H9 (cell line): ENCODE measurements around the gene VWF. TPM values are rescaled to one million over a fixed set of nuclear protein-coding genes. Genes with fewer than 3 reads are reported as not detected.

Source experiments
- DNase-seq: peaks from one replicate; pipeline ENCODE4 v3.0.0-alpha.2; 2017
- H2AFZ ChIP-seq: one replicate; pipeline ENCODE4 v1.6.1; 2013; ENCODE audit warnings: mild to moderate bottlenecking, low read length, control low read depth, moderate library complexity
- H2AK5ac ChIP-seq: 2 replicates; pipeline ENCODE4 v1.6.1; 2013; ENCODE audit warnings: low read length, control low read depth, mixed read lengths; ENCODE audit not compliant: insufficient read length
- H2BK120ac ChIP-seq: one replicate; pipeline ENCODE4 v1.6.1; 2013; ENCODE audit warnings: low read depth, mild to moderate bottlenecking, low read length, control low read depth, inconsistent platforms; ENCODE audit not compliant: poor library complexity, severe bottlenecking
- H2BK12ac ChIP-seq: 2 replicates; pipeline ENCODE4 v1.6.1; 2013; ENCODE audit warnings: low read length, control low read depth, mixed read lengths, low read depth; ENCODE audit not compliant: insufficient read length
- H2BK15ac ChIP-seq: 2 replicates; pipeline ENCODE4 v1.6.1; 2013; ENCODE audit warnings: low read depth, low read length, control low read depth
- H2BK20ac ChIP-seq: one replicate; pipeline ENCODE4 v1.6.1; 2013; ENCODE audit warnings: low read depth, mild to moderate bottlenecking, low read length, control low read depth, inconsistent platforms; ENCODE audit not compliant: poor library complexity, severe bottlenecking
- H2BK5ac ChIP-seq: 2 replicates; pipeline ENCODE4 v1.6.1; 2013; ENCODE audit warnings: low read length, control low read depth, mixed read lengths; ENCODE audit not compliant: insufficient read length
- H3K14ac ChIP-seq: 2 replicates; pipeline ENCODE4 v1.6.1; 2013; ENCODE audit warnings: low read length, control low read depth; ENCODE audit not compliant: insufficient read depth
- H3K18ac ChIP-seq: 2 replicates; pipeline ENCODE4 v1.6.1; 2013; ENCODE audit warnings: low read depth, mild to moderate bottlenecking, mixed read lengths, low read length, control low read depth; ENCODE audit not compliant: insufficient read length
- H3K23ac ChIP-seq: 2 replicates; pipeline ENCODE4 v1.6.1; 2013; ENCODE audit warnings: low read length, control low read depth, mixed read lengths, low read depth; ENCODE audit not compliant: insufficient read length
- H3K23me2 ChIP-seq: 2 replicates; pipeline ENCODE4 v1.6.1; 2013; ENCODE audit warnings: low read depth, mild to moderate bottlenecking, mixed read lengths, low read length, control low read depth; ENCODE audit not compliant: insufficient read length, poor library complexity, severe bottlenecking
- H3K27ac ChIP-seq: 2 replicates; pipeline ENCODE4 v1.5.1; 2013; ENCODE audit warnings: low read length, control low read depth, mixed read lengths, low read depth; ENCODE audit not compliant: insufficient read length
- H3K27me3 ChIP-seq: 2 replicates; pipeline ENCODE4 v1.6.1; 2013; ENCODE audit warnings: low read length, control low read depth, inconsistent platforms; ENCODE audit not compliant: insufficient read depth
- H3K4ac ChIP-seq: 2 replicates; pipeline ENCODE4 v1.6.1; 2013; ENCODE audit warnings: low read depth, mild to moderate bottlenecking, control low read depth, inconsistent platforms, low read length, moderate library complexity
- H3K4me1 ChIP-seq: 2 replicates; pipeline ENCODE4 v1.6.1; 2013; ENCODE audit warnings: low read length, control low read depth, inconsistent platforms; ENCODE audit not compliant: insufficient read depth
- H3K4me2 ChIP-seq: 2 replicates; pipeline ENCODE4 v1.6.1; 2013; ENCODE audit warnings: low read length, control low read depth, mixed read lengths; ENCODE audit not compliant: insufficient read length, insufficient read depth
- H3K56ac ChIP-seq: 2 replicates; pipeline ENCODE4 v1.6.1; 2013; ENCODE audit warnings: low read depth, mild to moderate bottlenecking, mixed read lengths, low read length, control low read depth; ENCODE audit not compliant: insufficient read length
- H3K79me1 ChIP-seq: 2 replicates; pipeline ENCODE4 v1.6.1; 2013; ENCODE audit warnings: low read depth, mild to moderate bottlenecking, moderate library complexity, low read length, control low read depth, inconsistent platforms; ENCODE audit not compliant: insufficient read depth, poor library complexity, severe bottlenecking
- H3K79me2 ChIP-seq: 2 replicates; pipeline ENCODE4 v1.6.1; 2013; ENCODE audit warnings: low read length, control low read depth, inconsistent platforms; ENCODE audit not compliant: insufficient read depth
- H3K9ac ChIP-seq: 2 replicates; pipeline ENCODE4 v1.6.1; 2013; ENCODE audit warnings: low read length, control low read depth, mixed read lengths; ENCODE audit not compliant: insufficient read length; ENCODE audit errors: extremely low read depth
- H3K9me3 ChIP-seq: one replicate; pipeline ENCODE4 v1.6.1; 2013; ENCODE audit warnings: low read depth, low read length, inconsistent platforms; ENCODE audit not compliant: control insufficient read depth
- H3T11ph ChIP-seq: one replicate; pipeline ENCODE4 v1.6.1; 2013; ENCODE audit warnings: mild to moderate bottlenecking, low read length, control low read depth, inconsistent platforms
- H4K20me1 ChIP-seq: one replicate; pipeline ENCODE4 v1.6.1; 2013; ENCODE audit not compliant: control insufficient read depth, insufficient read length, insufficient read depth
- H4K5ac ChIP-seq: 2 replicates; pipeline ENCODE4 v1.6.1; 2013; ENCODE audit warnings: low read depth, mild to moderate bottlenecking, mixed read lengths, low read length, control low read depth; ENCODE audit not compliant: insufficient read length
- H4K8ac ChIP-seq: replicated peaks from 2 replicates; pipeline ENCODE4 v1.6.1; 2013; ENCODE audit warnings: low read length, control low read depth, mixed read lengths, low read depth; ENCODE audit not compliant: insufficient read length
- H4K91ac ChIP-seq: 2 replicates; pipeline ENCODE4 v1.6.1; 2013; ENCODE audit warnings: low read depth, mild to moderate bottlenecking, moderate library complexity, mixed read lengths, low read length, control low read depth; ENCODE audit not compliant: insufficient read length
- H3K27ac Mint-ChIP-seq, 3 experiments: 2 replicates in 2 of 3; 3 replicates in 1 of 3; pipeline ENCODE4 v1.8.0; 2020 to 2021; ENCODE audit warnings: mixed read lengths in 3 of 3, mild to moderate bottlenecking in 1 of 3, moderate library complexity in 1 of 3
- H3K27me3 Mint-ChIP-seq: 2 replicates; pipeline ENCODE4 v1.8.0; 2021; ENCODE audit warnings: low read depth, mild to moderate bottlenecking, moderate library complexity, mixed read lengths
- H3K36me3 Mint-ChIP-seq, 3 experiments: 2 replicates in 2 of 3; 3 replicates in 1 of 3; pipeline ENCODE4 v1.8.0; 2020 to 2021; ENCODE audit warnings: low read depth in 3 of 3, mixed read lengths in 3 of 3; ENCODE audit not compliant: insufficient read depth in 1 of 3
- H3K4me1 Mint-ChIP-seq, 2 experiments: 2 replicates each; pipeline ENCODE4 v1.8.0; 2020; ENCODE audit warnings: mixed read lengths in 2 of 2
- H3K4me3 Mint-ChIP-seq, 2 experiments: 2 replicates in 1 of 2; 3 replicates in 1 of 2; pipeline ENCODE4 v1.8.0; 2020 to 2021; ENCODE audit warnings: mild to moderate bottlenecking in 2 of 2, mixed read lengths in 2 of 2, moderate library complexity in 1 of 2
- H3K9me3 Mint-ChIP-seq, 2 experiments: 2 replicates in 1 of 2; 3 replicates in 1 of 2; pipeline ENCODE4 v1.8.0; 2020; ENCODE audit warnings: mild to moderate bottlenecking in 2 of 2, mixed read lengths in 2 of 2, moderate library complexity in 1 of 2
- CTCF ChIP-seq: fragments of 200-600 bp; sonication (generic); conservative IDR thresholded peaks from 3 replicates; pipeline ENCODE4 v1.8.0; 2021; ENCODE audit warnings: antibody characterized with exemption, mild to moderate bottlenecking
- WGBS: extraction: QIAGEN DNeasy Blood & Tissue Kit; methylation state at CpG from one replicate; pipeline ENCODE4 v1.1.7; 2013; ENCODE audit warnings: missing lambda C conversion rate, low lambda C conversion rate, mixed read lengths; ENCODE audit not compliant: insufficient read length; ENCODE audit errors: extremely low coverage; 5-methylcytosine and 5-hydroxymethylcytosine counted together
- total RNA-seq: library from RNA; stranded (reverse); gene quantifications from 2 replicates; pipeline ENCODE4 v1.2.1, GENCODE V29; 2021

Gene VWF
- total RNA-seq, 1 experiment from 2014 or later = 0.17 TPM

GRCh38 chr12:5900076-5900475, 224.4 kb downstream of the VWF start:
- Histone ChIP-seq H2BK15ac (no peak overlapping the region), H2BK12ac (no peak overlapping the region), H3K14ac (no peak overlapping the region), H3K23me2 (no peaks in the 10 kb centered on the region), H4K5ac (no peak overlapping the region), H3K18ac (no peak overlapping the region), H2AK5ac (no peak overlapping the region), H2BK120ac (no peak overlapping the region), H3K4ac (no peak overlapping the region), H3K4me1 (no peaks in the 10 kb centered on the region; the same call in 1 of the 2 replicates), H3K27me3 (no peaks in the 10 kb centered on the region), H3K23ac (no peak overlapping the region), H4K91ac (no peak overlapping the region), H4K20me1 (no peaks in the 10 kb centered on the region), H3K9ac (no peak overlapping the region), H2BK5ac (no peak overlapping the region), H3K56ac (no peak overlapping the region), H2BK20ac (no peak overlapping the region), H3K27ac (no peak overlapping the region), H2AFZ (no peak overlapping the region), H3K9me3 (no peaks in the 10 kb centered on the region), H3T11ph (no peak overlapping the region), H4K8ac (no peak overlapping the region), H3K79me1 (no peaks in the 10 kb centered on the region), H3K79me2 (no peaks in the 10 kb centered on the region), H3K4me2 (no peak overlapping the region)
- no CpG with 5 or more reads among the region's 4 CpGs for WGBS
- H3K9me3 Mint-ChIP-seq = no peaks in the 10 kb centered on the region; a peak in 1 of 5 replicates
- no peak overlapping the region for H3K4me3 Mint-ChIP-seq
- no peak for TF ChIP-seq CTCF
- no peaks in the 10 kb centered on the region; a peak in 1 of 7 replicates for H3K36me3 Mint-ChIP-seq
- H3K27me3 Mint-ChIP-seq = peaks cover 2% of the 10 kb centered on the region; the same call in 1 of the 2 replicates
- H3K4me1 Mint-ChIP-seq = peaks cover 20 to 22% of the 10 kb centered on the region in 2 experiments
- DNase-seq = no peak
- no peak overlapping the region for H3K27ac Mint-ChIP-seq
